ENCODE results near the gene SIRT7.

SIRT7 gene

DNA sequence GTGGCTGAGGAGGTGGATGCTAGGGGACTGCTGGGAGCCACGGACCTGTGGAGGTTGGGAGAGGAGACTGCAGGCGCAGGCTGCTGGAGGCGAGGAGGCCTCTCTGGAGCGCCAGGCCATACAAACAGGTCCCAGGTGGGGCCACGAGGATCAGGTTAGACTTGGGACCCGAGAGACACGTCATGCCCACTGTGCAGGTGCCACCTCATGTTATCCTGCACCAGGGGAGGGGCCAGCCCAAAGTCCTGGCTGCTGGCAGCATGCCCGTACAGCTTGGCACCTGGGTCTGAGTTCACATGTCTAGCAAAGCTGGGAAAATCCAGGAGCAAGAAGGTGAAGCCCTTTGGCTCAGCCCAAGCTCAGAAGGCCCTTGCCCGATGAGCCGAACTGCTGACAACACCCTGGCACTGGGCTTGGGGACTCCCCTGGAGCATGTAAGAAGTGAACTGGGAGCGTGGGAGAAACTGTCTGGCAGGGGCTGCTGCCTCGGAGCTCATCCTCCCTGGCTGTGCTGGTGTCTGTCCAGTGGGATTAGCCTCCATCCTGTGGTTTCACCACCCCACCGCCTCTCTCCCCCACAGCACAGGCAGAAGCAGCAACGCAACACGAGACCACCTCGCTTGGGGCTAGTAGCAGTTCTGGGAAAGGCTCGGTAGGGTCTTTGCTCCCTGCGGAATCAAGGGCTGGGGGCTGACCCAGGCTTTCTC lies 52.1 kb downstream of the SIRT7 start:
- Histone ChIP-seq H3K9ac (ENCODE audit: insufficient read length, low read depth) (peak overlapping the region; percentile 58), H3K36me3 (ENCODE audit: insufficient read depth, insufficient read length, low read length) (peaks cover 76% of the 10 kb centered on the region)
- DNase-seq (ENCODE audit: low read depth, low spot score) = no peak

DNA sequence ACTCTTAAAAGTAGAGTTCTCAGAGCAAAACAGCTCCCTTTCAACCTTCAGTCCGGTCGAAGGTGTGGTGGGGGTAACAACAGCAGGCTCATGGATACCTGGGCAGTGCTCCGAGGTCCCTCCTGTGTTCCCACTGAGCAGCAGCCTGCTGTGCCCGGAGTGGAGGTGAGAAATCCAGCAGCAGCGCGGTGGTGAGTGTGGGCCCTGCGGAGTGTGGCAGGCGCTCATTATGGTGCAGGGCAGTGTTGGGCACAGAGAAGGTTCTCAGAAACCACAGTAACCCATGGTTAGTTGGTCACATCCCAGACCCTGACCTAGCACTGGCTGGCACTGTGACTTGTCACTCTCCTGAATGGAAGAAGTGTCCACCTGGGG lies 52.6 kb downstream of the SIRT7 start:
- H3K9me3 ChIP-seq (ENCODE audit: insufficient read depth, low read length) = no peaks in the 10 kb centered on the region
- no peaks in the 10 kb centered on the region for H3K27me3 ChIP-seq (ENCODE audit: insufficient read depth, insufficient read length)
- peaks cover 73% of the 10 kb centered on the region for H3K36me3 ChIP-seq (ENCODE audit: insufficient read depth, insufficient read length, low read length)
- H3K4me3 ChIP-seq (ENCODE audit: insufficient read length, low read depth) = no peak overlapping the region
- H3K9ac ChIP-seq (ENCODE audit: insufficient read length, low read depth) = peak overlapping the region; percentile 58
- no peak for DNase-seq (ENCODE audit: low read depth, low spot score)
- TF ChIP-seq YY1 (IDR thresholded peaks at IDR 0.05; ENCODE audit: insufficient read depth, insufficient read length) (no peak), SUZ12 (IDR thresholded peaks at IDR 0.05; ENCODE audit: extremely low read depth, insufficient read depth, insufficient read length) (no peak), ZNF274 (IDR thresholded peaks at IDR 0.05; ENCODE audit: low read depth, low read length) (no peak)
- H3K4me1 ChIP-seq (ENCODE audit: insufficient read depth, insufficient read length) = peaks cover 42% of the 10 kb centered on the region

More for the DNA sequence above, 52.1 kb downstream of the SIRT7 start:
- no peaks in the 10 kb centered on the region for H3K9me3 ChIP-seq (ENCODE audit: insufficient read depth, low read length)
- TF ChIP-seq SUZ12 (IDR thresholded peaks at IDR 0.05; ENCODE audit: extremely low read depth, insufficient read depth, insufficient read length) = no peak
- no peak for TF ChIP-seq YY1 (IDR thresholded peaks at IDR 0.05; ENCODE audit: insufficient read depth, insufficient read length)
- no peak for TF ChIP-seq ZNF274 (IDR thresholded peaks at IDR 0.05; ENCODE audit: low read depth, low read length)
- peaks cover 42% of the 10 kb centered on the region for H3K4me1 ChIP-seq (ENCODE audit: insufficient read depth, insufficient read length)
- no peak overlapping the region for H3K4me3 ChIP-seq (ENCODE audit: insufficient read length, low read depth)
- H3K27me3 ChIP-seq (ENCODE audit: insufficient read depth, insufficient read length) = no peaks in the 10 kb centered on the region

DNA sequence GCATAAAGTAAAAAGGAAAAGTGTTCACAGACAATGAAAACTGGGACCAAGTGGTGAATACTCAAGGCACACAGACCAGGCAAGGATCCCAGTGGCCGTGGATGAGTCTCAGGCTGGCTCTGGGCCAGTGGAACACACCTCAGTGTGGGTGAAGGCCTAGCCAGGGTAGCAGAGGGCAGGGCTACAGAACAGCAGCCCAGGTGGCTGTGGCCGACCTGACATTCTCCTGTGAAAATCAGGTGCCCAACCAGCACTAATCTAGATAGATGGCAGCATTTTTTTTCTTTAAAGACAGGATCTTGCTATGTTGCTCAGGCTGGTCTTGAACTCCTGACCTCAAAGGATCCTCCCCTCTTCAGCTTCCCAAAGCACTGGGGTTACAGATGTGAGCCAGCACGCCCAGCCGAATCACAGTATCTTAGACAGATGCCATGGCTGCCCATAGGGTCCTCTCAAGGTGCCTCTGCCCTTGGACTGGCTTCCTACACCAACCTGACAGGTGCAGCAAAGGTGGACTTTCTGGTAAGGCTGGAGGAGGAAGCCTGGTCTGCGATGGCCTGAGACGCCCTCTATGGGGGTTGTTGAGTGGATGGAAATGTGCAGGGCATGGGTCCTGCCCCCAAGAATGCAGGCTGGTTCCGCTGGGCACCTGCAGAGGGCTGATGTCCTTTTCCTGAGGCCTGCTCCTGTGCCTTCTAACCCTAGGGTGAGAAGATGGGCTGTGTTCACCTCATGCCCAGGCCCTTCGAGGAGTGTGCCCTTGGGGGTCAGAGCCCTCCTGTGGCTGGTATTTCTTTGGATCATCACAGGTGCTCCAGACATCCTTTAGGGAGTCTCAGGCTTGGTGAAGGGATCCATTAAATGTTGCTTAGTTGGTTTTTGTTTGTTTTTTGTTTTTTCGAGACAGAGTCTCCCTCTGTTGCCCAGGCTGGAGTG lies 53.9 kb downstream of the SIRT7 start:
- H3K36me3 ChIP-seq (ENCODE audit: insufficient read depth, insufficient read length, low read length) = peaks cover 67% of the 10 kb centered on the region
- H3K4me3 ChIP-seq (ENCODE audit: insufficient read length, low read depth) = no peak overlapping the region
- H3K9ac ChIP-seq (ENCODE audit: insufficient read length, low read depth) = peak overlapping the region; percentile 34
- TF ChIP-seq ZNF274 (IDR thresholded peaks at IDR 0.05; ENCODE audit: low read depth, low read length) (no peak), SUZ12 (IDR thresholded peaks at IDR 0.05; ENCODE audit: extremely low read depth, insufficient read depth, insufficient read length) (no peak), YY1 (IDR thresholded peaks at IDR 0.05; ENCODE audit: insufficient read depth, insufficient read length) (no peak)
- no peaks in the 10 kb centered on the region for H3K9me3 ChIP-seq (ENCODE audit: insufficient read depth, low read length)
- peaks cover 38% of the 10 kb centered on the region for H3K4me1 ChIP-seq (ENCODE audit: insufficient read depth, insufficient read length)
- no peak for DNase-seq (ENCODE audit: low read depth, low spot score)
- no peaks in the 10 kb centered on the region for H3K27me3 ChIP-seq (ENCODE audit: insufficient read depth, insufficient read length)

DNA sequence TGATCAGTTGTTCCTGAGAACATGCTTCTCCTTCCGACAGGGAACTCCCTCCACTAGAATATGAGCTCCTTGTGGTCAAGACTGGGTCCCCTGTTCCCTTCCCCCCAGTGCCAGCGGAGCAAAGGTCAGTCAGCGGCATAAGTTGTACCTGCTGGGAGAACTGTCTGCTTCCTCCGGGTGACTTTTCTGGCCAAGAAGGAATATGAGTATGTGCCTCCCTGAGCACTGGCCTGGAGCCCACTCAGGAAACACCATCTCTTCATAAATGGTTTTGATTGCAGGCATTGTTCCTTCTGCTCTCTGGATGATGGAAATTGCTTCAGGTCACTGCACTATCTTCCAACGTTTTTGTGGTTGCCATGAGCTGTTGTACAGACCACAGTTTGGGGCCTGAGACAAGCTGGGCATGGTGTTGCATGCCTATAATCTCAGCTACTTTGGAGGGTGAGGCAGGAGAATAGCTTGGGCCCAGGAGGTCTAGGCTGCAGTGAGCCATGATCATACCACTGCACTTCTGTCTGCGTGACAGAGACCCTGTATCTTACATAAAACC lies 54.8 kb downstream of the SIRT7 start:
- peak overlapping the region; percentile 61 for H3K9ac ChIP-seq (ENCODE audit: insufficient read length, low read depth)
- peaks cover 69% of the 10 kb centered on the region for H3K36me3 ChIP-seq (ENCODE audit: insufficient read depth, insufficient read length, low read length)
- no peaks in the 10 kb centered on the region for H3K27me3 ChIP-seq (ENCODE audit: insufficient read depth, insufficient read length)
- TF ChIP-seq SUZ12 (IDR thresholded peaks at IDR 0.05; ENCODE audit: extremely low read depth, insufficient read depth, insufficient read length) (no peak), ZNF274 (IDR thresholded peaks at IDR 0.05; ENCODE audit: low read depth, low read length) (no peak), YY1 (IDR thresholded peaks at IDR 0.05; ENCODE audit: insufficient read depth, insufficient read length) (no peak)
- no peak for DNase-seq (ENCODE audit: low read depth, low spot score)
- H3K9me3 ChIP-seq (ENCODE audit: insufficient read depth, low read length) = no peaks in the 10 kb centered on the region
- peaks cover 37% of the 10 kb centered on the region for H3K4me1 ChIP-seq (ENCODE audit: insufficient read depth, insufficient read length)
- no peak overlapping the region for H3K4me3 ChIP-seq (ENCODE audit: insufficient read length, low read depth)

Data from NT2/D1 (cell line).